T-helper 17 cell (primary cell): Measurements from ENCODE around the gene CIITA. TPM values are rescaled to one million over a fixed set of nuclear protein-coding genes. Genes with fewer than 3 reads are reported as not detected.

Experiments
- ATAC-seq: fragments of 150-1000 bp; cut with Tn5 transposase; 2 replicates; pipeline ENCODE4 v1.10.0; 2021; ENCODE audit warnings: mild to moderate bottlenecking, moderate library complexity
- DNase-seq, 3 donors: peaks; one replicate each; pipeline versions ENCODE4 v3.0.0 to v3.0.0-alpha.2; 2020 to 2021
- H3K9me3 ChIP-seq: one replicate; pipeline ENCODE4 v1.7.0; 2013; ENCODE audit warnings: low read length, mild to moderate bottlenecking; ENCODE audit not compliant: control insufficient read depth, poor library complexity, severe bottlenecking
- H3K27ac Mint-ChIP-seq: one replicate; pipeline ENCODE4 v1.8.0; 2022; ENCODE audit warnings: mild to moderate bottlenecking, moderate library complexity, mixed read lengths
- H3K27me3 Mint-ChIP-seq: one replicate; pipeline ENCODE4 v1.8.0; 2022; ENCODE audit warnings: mixed read lengths
- H3K36me3 Mint-ChIP-seq: one replicate; pipeline ENCODE4 v1.8.0; 2022; ENCODE audit warnings: low read depth, mixed read lengths
- H3K4me1 Mint-ChIP-seq: one replicate; pipeline ENCODE4 v1.8.0; 2022; ENCODE audit warnings: mild to moderate bottlenecking, mixed read lengths
- H3K4me3 Mint-ChIP-seq: one replicate; pipeline ENCODE4 v1.8.0; 2022; ENCODE audit warnings: mild to moderate bottlenecking, moderate library complexity, mixed read lengths
- total RNA-seq, 4 donors: library from RNA in 2 of 4; stranded (reverse) in 2 of 4; gene quantifications; one replicate each; pipeline ENCODE4 v1.2.3 and lab custom pipeline; 2022 to 2026

CIITA gene
- total RNA-seq, 2 donors from 2014 or later, result 9.7 to 25.3 TPM

DNA sequence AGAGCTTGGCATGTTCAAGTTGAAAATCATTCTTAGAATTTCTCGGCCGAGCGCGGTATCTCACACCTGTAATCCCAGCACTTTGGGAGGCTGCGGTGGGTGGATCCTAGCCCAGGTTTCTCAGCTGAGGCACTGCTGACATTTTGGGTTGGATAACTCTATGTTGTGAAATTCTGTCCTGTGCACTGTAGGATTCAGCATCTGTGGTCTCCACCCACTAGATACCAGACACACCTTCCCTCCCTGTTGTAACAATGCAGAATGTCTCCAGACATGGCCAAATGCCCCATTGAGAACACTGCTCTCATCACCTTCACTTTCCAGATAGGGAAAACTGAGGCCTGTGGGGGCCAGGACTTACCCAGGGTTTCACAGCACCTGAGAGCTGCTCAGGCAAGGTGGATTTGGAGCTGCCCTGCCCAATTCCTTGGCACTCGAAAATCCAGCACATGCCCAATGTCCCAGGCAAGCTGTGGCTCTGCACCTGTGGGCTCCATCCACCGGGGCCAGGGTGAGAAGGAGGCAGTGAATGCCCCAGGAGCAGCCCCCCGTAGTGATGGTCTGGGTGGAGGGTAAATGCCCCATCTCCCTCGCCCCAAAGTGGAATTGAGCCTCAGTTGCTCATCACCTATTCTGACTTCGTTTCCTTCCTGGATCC, 38.3 kb upstream of the CIITA start:
- Mint-ChIP-seq H3K4me1 (no peaks in the 10 kb centered on the region), H3K27ac (no peak overlapping the region), H3K4me3 (no peak overlapping the region), H3K27me3 (peaks cover 42% of the 10 kb centered on the region), H3K36me3 (no peaks in the 10 kb centered on the region)
- no peaks in the 10 kb centered on the region for H3K9me3 ChIP-seq
- DNase-seq, result no peak
- ATAC-seq, result no peak

DNA sequence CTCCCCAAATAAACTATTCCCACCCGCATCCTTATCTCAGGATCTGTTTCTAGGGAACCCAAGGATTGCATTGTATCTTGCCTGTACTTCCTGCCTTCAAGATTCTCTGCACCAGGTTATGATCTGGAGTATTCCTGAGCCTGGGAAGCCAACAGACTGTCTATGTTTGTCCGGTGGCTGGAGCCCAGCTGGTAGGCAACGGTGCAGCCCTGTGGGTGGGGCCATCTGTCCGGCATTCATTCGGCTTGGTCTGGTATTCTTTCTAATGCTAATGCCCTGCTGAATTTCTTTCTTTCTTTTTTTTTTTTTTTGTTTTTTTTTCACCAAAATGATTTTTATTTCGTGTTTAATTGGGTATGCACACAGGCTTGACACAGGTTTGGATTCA, 37.7 kb upstream of the CIITA start:
- Mint-ChIP-seq H3K27ac (no peak overlapping the region), H3K27me3 (peaks cover 41% of the 10 kb centered on the region), H3K36me3 (peaks cover under 1% of the 10 kb centered on the region), H3K4me3 (no peak overlapping the region), H3K4me1 (no peaks in the 10 kb centered on the region)
- no peak for ATAC-seq
- no peak for DNase-seq
- H3K9me3 ChIP-seq, result no peaks in the 10 kb centered on the region

DNA sequence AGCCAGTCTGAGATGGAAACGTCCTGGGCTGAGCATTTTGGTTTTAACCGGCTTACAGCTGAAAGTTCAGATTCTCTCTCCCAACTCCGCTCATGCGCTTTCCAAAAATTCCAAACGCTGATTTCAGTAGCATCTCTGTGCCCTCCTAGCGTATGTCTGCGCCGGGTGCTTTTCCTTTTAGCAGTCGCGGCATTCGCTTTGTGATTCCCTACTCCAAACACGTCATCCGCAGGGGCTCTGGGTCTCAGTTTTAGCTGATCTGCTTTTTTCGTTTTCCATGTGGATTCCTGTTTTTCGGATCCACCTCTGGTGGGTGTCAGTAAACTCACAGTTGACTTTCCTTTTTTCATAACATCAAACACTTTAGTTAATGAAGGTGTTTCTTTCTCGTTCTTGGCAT, 36.3 kb upstream of the CIITA start:
- H3K27me3 Mint-ChIP-seq, result peaks cover 45% of the 10 kb centered on the region
- ATAC-seq (no peak), DNase-seq (no peak)
- H3K4me1 Mint-ChIP-seq, result no peaks in the 10 kb centered on the region
- no peak overlapping the region for H3K4me3 Mint-ChIP-seq
- H3K9me3 ChIP-seq, result no peaks in the 10 kb centered on the region
- H3K27ac Mint-ChIP-seq, result no peak overlapping the region
- peaks cover 6% of the 10 kb centered on the region for H3K36me3 Mint-ChIP-seq

DNA sequence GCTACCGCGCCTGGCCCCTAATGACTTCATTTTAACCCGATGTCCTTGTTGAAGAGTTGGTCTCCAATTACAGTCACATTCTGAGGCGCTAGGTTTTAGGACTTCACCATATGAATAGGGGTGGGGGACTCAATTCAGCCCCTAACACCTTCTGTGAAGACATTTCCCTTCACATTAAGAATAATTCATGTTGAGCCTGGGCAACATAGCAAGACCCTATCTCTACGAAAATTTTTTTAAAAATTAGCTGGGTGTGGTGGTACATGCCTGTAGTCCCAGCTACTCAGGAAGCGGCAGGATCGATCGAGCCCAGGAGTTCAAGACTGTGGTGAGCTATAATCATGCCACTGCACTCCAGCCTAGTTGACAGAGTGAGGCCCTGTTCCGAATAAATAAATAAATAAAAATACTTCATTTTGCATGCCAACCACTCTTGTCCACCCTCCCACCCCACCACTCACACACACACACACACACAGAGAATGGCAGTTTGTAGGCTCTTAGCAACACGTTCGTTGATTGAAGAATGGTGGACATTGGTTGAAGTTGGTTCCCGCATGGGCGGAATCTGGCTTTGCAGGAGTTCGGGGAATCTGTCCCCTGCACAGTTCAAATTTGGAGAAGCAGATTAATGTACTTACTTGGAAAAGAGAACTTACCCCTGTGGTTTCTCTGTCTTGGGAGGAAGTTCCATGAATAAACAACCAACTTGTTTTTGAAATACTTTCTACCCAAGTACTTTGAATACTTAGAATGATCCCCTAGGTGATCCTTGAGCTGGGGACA, 30.6 kb upstream of the CIITA start:
- Mint-ChIP-seq H3K4me1 (peaks cover 3% of the 10 kb centered on the region), H3K27me3 (peaks cover 50% of the 10 kb centered on the region), H3K27ac (no peak overlapping the region), H3K36me3 (peaks cover 8% of the 10 kb centered on the region), H3K4me3 (no peak overlapping the region)
- ATAC-seq (no peak), DNase-seq (no peak)
- H3K9me3 ChIP-seq, result no peaks in the 10 kb centered on the region

DNA sequence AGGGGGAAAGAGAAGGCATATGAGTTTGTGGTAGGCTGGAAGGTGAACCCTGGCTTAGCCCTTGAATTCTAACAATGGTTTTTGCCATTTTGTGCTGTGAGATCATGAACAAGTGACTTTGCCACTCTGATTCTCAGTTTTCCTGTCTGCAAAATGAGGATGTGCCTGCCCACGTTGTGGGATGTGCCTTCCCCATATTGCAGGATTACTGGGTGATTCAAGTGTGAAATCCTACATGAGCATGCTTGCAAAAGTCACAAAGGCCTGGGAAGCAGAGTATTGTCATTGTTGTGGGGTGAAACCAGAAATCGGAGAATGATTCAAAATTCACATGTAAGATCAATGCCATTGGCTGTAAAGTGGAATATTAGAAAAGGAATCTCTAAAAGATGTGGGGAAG, 29.8 kb upstream of the CIITA start:
- Mint-ChIP-seq H3K27ac (no peak overlapping the region), H3K4me3 (no peak overlapping the region), H3K4me1 (peaks cover 5% of the 10 kb centered on the region), H3K27me3 (peaks cover 47% of the 10 kb centered on the region), H3K36me3 (peaks cover 8% of the 10 kb centered on the region)
- H3K9me3 ChIP-seq, result no peaks in the 10 kb centered on the region
- ATAC-seq, result no peak
- DNase-seq, result no peak

DNA sequence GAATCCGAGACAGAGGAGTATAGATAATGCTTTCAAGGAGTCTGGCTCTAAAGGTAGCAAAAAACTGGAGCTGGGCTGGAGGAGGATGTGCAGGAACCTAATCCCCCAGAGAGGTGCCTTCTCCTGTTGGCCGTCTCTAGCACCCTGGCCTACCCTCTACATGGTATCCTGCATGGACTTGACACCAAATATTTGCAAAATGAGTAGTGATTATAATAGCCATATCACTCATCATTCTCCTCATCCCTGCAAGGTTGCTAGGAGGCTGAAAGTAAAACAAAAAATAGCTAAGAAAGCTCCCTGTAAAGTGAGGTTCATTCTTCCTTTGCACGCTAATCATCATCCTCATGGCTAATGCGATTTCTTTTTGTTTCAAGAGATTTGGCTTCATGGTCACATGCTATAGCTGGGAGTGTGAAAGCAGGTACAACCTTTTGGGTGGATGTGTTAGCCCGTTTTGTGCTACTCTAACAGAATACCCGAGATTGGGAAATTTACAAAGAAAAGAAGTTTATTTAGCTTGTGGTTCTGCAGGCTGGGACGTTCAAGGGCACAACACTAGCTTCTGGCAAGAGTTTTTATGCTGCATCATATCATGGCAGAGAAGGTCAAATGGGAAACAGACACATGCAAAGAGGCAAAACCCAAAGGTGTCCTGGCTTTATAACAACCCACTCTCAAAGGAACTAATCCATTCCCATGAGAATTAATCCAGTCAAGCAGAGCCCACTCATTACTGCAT, 27.1 kb upstream of the CIITA start:
- Mint-ChIP-seq H3K4me1 (peaks cover 13% of the 10 kb centered on the region), H3K4me3 (no peak overlapping the region), H3K27me3 (peaks cover 32% of the 10 kb centered on the region), H3K36me3 (peaks cover 12% of the 10 kb centered on the region), H3K27ac (no peak overlapping the region)
- no peaks in the 10 kb centered on the region for H3K9me3 ChIP-seq
- DNase-seq (no peak), ATAC-seq (no peak)

DNA sequence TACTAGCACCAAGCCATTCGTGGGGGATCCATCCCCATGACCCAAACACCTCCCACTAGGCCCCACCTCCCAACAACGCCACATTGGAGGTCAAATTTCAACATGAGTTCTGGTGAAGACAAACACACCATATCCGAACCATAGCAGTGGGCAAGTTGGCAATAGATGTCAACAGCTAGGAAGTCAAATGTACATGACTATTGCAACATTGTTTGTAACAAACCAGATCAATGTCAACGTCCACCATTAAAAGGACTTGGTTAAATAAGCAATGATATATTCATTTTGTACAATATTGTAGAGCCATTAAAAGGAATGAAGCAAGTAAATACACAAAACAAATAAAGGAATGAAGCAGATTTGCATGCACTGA, 26.5 kb upstream of the CIITA start:
- Mint-ChIP-seq H3K36me3 (peaks cover 7% of the 10 kb centered on the region), H3K27ac (no peak overlapping the region), H3K4me3 (no peak overlapping the region), H3K4me1 (peaks cover 13% of the 10 kb centered on the region), H3K27me3 (peaks cover 26% of the 10 kb centered on the region)
- H3K9me3 ChIP-seq, result no peaks in the 10 kb centered on the region
- ATAC-seq (no peak), DNase-seq (no peak)

DNA sequence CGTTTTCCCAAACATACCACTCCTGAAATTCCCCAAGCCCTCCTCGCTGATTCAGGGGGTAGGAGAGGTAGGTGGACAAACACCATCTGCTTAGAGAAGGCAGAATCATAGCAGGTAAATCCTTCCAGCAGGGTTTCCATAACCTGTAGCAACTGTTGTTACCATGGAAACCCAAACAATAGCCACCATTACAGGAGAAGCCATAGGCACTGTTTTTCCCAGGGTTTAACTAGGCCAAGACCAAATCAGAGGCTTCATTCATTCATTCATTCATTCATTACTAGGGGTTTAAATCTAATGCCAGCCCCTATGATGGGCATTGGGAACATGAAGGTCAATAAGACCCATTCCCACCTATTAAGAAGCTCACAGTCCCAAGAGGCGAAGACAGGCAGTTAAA, 25.5 kb upstream of the CIITA start:
- ATAC-seq (no peak), DNase-seq (no peak)
- Mint-ChIP-seq H3K4me1 (peaks cover 13% of the 10 kb centered on the region), H3K36me3 (peaks cover 7% of the 10 kb centered on the region), H3K27ac (no peak overlapping the region), H3K27me3 (peaks cover 18% of the 10 kb centered on the region), H3K4me3 (no peak overlapping the region)
- no peaks in the 10 kb centered on the region for H3K9me3 ChIP-seq

DNA sequence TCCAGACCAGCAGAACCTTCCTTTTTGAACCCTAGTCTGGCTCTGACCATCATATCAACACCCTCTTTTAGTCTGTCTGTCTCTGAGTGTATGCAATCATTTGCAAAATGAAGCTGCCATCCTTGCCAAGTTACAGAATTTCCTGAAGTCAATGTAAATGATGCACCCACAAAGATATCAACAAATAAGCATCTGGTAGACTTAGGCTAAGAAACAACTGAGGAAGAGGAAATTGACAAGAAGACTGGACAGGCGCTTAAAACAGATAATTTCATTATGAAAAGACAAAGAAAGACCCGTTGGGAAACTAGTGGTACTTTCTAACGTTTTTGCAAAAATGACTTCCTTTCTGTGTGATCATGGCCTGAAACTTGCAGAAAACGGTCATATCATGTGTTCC, 24.7 kb upstream of the CIITA start:
- H3K9me3 ChIP-seq, result no peaks in the 10 kb centered on the region
- ATAC-seq (no peak), DNase-seq (no peak)
- Mint-ChIP-seq H3K4me1 (peaks cover 10% of the 10 kb centered on the region), H3K4me3 (peak overlapping the region; percentile 76), H3K36me3 (peaks cover 5% of the 10 kb centered on the region), H3K27ac (no peak overlapping the region), H3K27me3 (peaks cover 11% of the 10 kb centered on the region)

DNA sequence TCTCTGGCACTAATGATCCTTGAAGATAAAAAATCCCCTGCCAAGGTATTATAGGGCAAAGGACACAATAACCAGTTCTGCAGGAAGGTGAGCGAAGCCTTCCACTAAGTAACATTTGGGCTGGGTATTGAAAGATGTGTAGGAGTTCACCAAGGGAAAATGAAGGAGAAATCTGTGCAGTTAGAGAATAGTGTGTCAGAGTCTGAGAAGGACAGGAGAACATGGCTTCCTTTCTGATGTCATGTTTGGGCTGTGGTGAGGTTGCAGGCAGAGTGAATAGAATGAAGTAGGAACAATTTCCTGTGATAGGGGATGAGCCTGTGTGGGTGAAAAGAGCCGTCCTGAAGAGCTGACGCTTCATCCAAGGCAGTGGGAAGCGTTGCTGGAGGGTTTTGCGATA, 24.1 kb upstream of the CIITA start:
- H3K9me3 ChIP-seq, result no peaks in the 10 kb centered on the region
- DNase-seq (no peak), ATAC-seq (no peak)
- Mint-ChIP-seq H3K4me3 (peak overlapping the region; percentile 10), H3K27me3 (peaks cover 7% of the 10 kb centered on the region), H3K27ac (no peak overlapping the region), H3K36me3 (peaks cover 5% of the 10 kb centered on the region), H3K4me1 (peaks cover 10% of the 10 kb centered on the region)

DNA sequence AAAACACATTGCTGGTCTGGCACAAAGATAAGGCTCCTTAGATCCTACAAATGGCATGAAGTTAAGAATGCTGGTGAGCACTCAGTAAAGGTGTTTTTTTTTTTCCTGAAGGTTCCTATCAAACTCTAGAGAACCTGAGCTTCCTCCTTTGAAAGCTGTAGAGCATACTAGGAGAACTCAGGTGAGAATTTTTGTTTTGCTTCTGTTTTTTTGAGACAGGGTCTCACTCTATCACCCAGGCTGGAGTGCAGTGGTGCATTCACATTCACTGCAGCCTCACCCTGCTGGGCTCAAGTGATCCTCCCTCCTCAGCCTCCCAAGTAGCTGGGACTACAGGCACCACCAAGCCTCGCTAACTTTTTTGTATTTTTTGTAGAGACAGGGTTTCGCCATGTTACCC, 21.0 kb upstream of the CIITA start:
- peaks cover 10% of the 10 kb centered on the region for H3K4me1 Mint-ChIP-seq
- peaks cover 5% of the 10 kb centered on the region for H3K27me3 Mint-ChIP-seq
- peaks cover 5% of the 10 kb centered on the region for H3K36me3 Mint-ChIP-seq

DNA sequence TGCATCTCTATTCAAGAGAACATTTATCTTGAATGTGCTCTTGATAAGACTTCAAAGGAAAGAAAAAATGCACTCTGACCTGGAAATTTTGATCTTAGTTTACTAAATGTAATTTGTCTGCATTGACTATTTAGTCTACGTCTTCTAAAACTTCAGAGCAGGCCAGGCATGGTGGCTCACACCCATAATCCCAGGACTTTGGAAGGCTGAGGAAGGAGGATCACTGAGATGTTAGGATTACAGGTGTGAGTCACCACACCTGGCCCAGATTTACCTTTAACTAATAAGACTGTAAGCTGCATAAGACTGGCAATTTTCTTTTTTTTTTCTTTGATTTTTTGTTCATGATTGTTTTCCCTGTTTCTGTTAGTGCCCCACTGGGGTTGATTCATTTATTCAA, 18.8 kb upstream of the CIITA start:
- no peak for DNase-seq
- peaks cover 2% of the 10 kb centered on the region for H3K36me3 Mint-ChIP-seq
- H3K4me3 Mint-ChIP-seq, result no peak overlapping the region
- H3K27me3 Mint-ChIP-seq, result peaks cover 5% of the 10 kb centered on the region
- no peak overlapping the region for H3K27ac Mint-ChIP-seq
- no peak for ATAC-seq
- H3K9me3 ChIP-seq, result no peaks in the 10 kb centered on the region
- peaks cover under 1% of the 10 kb centered on the region for H3K4me1 Mint-ChIP-seq

More for the DNA sequence above, 21.0 kb upstream of the CIITA start:
- Mint-ChIP-seq H3K4me3 (no peak overlapping the region), H3K27ac (no peak overlapping the region)
- no peak for DNase-seq
- ATAC-seq, result no peak
- no peaks in the 10 kb centered on the region for H3K9me3 ChIP-seq

DNA sequence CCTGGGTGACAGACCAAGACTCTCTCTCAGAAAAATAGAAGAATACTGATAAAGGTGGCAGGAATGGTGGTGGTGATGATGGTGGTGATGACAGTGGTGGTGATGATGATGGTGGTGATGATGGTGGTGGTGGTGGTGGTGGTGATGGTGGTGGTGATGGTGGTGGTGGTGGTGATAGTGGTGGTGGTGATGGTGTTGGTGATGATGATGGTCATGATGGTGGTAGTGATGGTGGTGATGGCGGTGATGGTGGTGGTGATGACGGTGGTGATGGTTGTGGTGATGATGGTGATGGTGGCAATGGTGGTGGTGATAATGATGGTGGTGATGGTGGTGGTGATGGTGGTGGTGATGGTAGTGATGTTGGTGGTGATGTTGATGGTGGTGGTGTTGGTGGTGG, 18.0 kb upstream of the CIITA start:
- no peak overlapping the region for H3K27ac Mint-ChIP-seq
- no peak overlapping the region for H3K4me3 Mint-ChIP-seq
- no peaks in the 10 kb centered on the region for H3K4me1 Mint-ChIP-seq
- peaks cover 2% of the 10 kb centered on the region for H3K36me3 Mint-ChIP-seq
- ATAC-seq (no peak), DNase-seq (no peak)
- H3K27me3 Mint-ChIP-seq, result peaks cover 5% of the 10 kb centered on the region
- no peaks in the 10 kb centered on the region for H3K9me3 ChIP-seq
